ENCODE results near the gene TLR5. TPM values are rescaled to one million over a fixed set of nuclear protein-coding genes. Genes with fewer than 3 reads are reported as not detected.

Gene TLR5
- polyA plus RNA-seq, 10 donors, result 3.7 to 7.3 (median 5.8) TPM

GRCh38 chr1:223068900-223069665 lies 74.0 kb downstream of the TLR5 start:
- DNase-seq, result no peak

DNA sequence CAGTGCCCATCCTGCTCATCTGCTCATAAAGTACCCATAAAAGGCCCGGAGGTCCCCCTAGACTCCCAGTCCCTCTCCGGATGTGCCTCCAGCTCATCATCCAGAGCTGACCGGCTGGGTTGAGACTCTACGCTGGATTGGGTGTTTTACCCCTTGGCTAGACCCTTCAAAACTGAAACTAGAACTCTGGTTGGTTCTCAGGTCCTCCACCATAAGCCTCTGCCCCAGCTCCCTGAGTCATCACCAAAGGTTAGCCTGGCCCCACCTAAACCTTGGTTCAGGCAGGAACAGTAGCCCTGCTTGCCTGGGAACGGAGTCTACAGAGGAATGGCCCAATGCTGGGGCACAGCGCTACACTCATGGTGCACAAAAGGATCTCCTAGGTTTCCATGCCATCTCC lies 75.1 kb downstream of the TLR5 start:
- no peak for DNase-seq

GRCh38 chr1:223066415-223066814 lies 76.6 kb downstream of the TLR5 start:
- DNase-seq, result no peak

DNA sequence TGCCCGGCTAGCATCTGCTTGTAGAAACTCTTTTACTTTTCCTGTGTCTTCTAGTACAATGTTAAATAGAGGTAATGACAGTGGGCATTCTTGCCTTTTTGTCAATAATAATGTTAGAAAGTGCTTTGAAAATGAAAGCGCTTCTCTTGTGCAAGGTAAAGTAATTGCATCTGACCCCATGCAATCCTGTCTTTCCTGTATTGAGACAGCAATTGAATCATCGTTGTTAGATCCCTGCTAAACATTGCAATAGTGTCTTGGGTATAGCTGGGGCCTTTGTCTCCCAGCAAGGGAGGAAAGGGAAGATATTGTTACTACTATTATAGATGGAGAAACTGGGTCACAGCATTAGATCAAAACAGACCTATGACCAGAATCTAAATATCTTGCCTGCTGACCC lies 80.9 kb downstream of the TLR5 start:
- DNase-seq, result no peak

DNA sequence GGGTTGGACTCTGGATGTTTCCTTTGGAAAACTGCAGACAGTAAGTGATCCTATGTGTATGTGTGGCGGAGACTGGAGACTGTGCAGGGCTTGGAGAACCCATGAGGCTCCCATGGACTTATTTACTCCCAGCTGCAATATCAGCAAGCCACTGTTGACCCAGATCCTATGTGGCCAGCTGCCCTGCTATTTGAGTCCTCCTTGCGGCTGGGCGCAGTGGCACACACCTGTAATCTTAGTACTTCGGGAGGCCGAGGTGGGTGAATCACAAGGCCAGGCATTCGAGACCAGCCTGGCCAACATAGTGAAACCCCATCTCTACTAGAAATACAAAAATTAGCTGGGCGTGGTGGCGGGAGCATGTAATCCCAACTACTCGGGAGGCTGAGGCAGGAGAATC lies 83.5 kb downstream of the TLR5 start:
- DNase-seq, result no peak

Other genes starting within 250 kb of the TLR5 start
- gene SUSD4, start 220.9 kb upstream of the TLR5 start, polyA plus RNA-seq (ENCODE audit: insufficient read length in 10 of 10), result 1 to 10 TPM; 2.5 to 5.7 (median 3.7) TPM